Measurements from ENCODE around the gene SLC22A3. TPM values are rescaled to one million over a fixed set of nuclear protein-coding genes. Genes with fewer than 3 reads are reported as not detected.

The SLC22A3 gene
- total RNA-seq, 1 donor from 2014 or later = 1.7 TPM

DNA sequence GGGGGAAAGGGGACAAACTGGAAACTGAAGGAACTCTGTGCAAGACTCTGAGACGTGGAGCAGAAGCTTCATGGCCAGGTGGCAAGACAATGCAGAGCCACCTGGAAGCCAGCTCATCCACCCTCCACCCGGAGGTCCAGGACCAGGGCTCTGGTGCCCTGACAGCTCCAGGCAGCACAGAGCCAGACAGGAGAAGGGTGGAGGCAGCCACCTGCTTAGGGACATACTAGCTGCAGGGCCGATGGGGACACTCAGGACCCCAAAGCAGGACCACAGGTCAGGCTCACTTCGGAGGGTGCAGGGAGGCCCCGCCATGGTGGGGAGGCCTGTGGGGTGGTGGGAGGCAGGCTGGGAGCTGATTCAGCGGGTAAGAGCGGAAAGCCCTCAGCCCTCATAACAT, 19.0 kb upstream of the SLC22A3 start:
- Mint-ChIP-seq H3K9me3 (ENCODE audit: low read depth) (no peaks in the 10 kb centered on the region), H3K27ac (no peak overlapping the region), H3K4me1 (ENCODE audit: low read depth) (no peaks in the 10 kb centered on the region), H3K4me3 (ENCODE audit: low read depth) (no peak overlapping the region), H3K36me3 (ENCODE audit: insufficient read depth) (no peaks in the 10 kb centered on the region), H3K27me3 (peaks cover 22% of the 10 kb centered on the region)
- TF ChIP-seq CTCF (IDR thresholded peaks at IDR 0.05; ENCODE audit: unreplicated experiment) = no peak
- DNase-seq (ENCODE audit: low spot score, unreplicated experiment) = no peak

- no peak overlapping the region for H3K27ac Mint-ChIP-seq
- no peak overlapping the region for H3K4me3 Mint-ChIP-seq (ENCODE audit: low read depth)
- no peaks in the 10 kb centered on the region for H3K36me3 Mint-ChIP-seq (ENCODE audit: insufficient read depth)
- H3K27me3 Mint-ChIP-seq = peaks cover 23% of the 10 kb centered on the region
- no peaks in the 10 kb centered on the region for H3K9me3 Mint-ChIP-seq (ENCODE audit: low read depth)
- no peak for DNase-seq (ENCODE audit: low spot score, unreplicated experiment)
- TF ChIP-seq CTCF (IDR thresholded peaks at IDR 0.05; ENCODE audit: unreplicated experiment) = no peak
- no peaks in the 10 kb centered on the region for H3K4me1 Mint-ChIP-seq (ENCODE audit: low read depth)
Measured at GRCh38 chr6:160330619-160331018, 17.6 kb upstream of the SLC22A3 start.

DNA sequence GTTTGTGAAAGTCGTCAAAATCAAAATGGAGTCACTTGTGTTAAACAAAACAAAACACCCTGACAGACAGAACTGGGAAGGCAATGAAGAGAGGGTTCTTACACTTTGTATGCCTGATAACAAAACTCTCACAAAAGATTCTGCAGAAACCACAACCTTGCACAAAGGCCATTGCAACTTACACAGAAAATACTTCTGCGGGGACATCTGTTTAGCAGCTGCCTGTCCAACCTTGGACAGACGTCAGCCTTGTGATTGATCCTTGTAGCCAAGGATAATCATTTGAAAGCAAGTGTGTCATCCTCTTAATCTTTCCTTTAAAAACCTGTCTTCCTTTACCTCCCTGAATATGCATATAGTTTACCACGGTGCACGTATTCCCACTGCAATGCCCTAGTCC, 17.0 kb upstream of the SLC22A3 start:
- H3K9me3 Mint-ChIP-seq (ENCODE audit: low read depth) = no peaks in the 10 kb centered on the region
- H3K27me3 Mint-ChIP-seq = peaks cover 23% of the 10 kb centered on the region
- no peak for TF ChIP-seq CTCF (IDR thresholded peaks at IDR 0.05; ENCODE audit: unreplicated experiment)
- no peak overlapping the region for H3K27ac Mint-ChIP-seq
- no peak overlapping the region for H3K4me3 Mint-ChIP-seq (ENCODE audit: low read depth)
- no peaks in the 10 kb centered on the region for H3K36me3 Mint-ChIP-seq (ENCODE audit: insufficient read depth)
- no peaks in the 10 kb centered on the region for H3K4me1 Mint-ChIP-seq (ENCODE audit: low read depth)
- DNase-seq (ENCODE audit: low spot score, unreplicated experiment) = no peak

- no peaks in the 10 kb centered on the region for H3K36me3 Mint-ChIP-seq (ENCODE audit: insufficient read depth)
- no peak overlapping the region for H3K4me3 Mint-ChIP-seq (ENCODE audit: low read depth)
- H3K27ac Mint-ChIP-seq = no peak overlapping the region
- no peak for TF ChIP-seq CTCF (IDR thresholded peaks at IDR 0.05; ENCODE audit: unreplicated experiment)
- H3K27me3 Mint-ChIP-seq = peaks cover 23% of the 10 kb centered on the region
- no peaks in the 10 kb centered on the region for H3K4me1 Mint-ChIP-seq (ENCODE audit: low read depth)
- no peaks in the 10 kb centered on the region for H3K9me3 Mint-ChIP-seq (ENCODE audit: low read depth)
- no peak for DNase-seq (ENCODE audit: low spot score, unreplicated experiment)
Measured at GRCh38 chr6:160331753-160332152, 16.4 kb upstream of the SLC22A3 start.

- H3K27me3 Mint-ChIP-seq = peaks cover 23% of the 10 kb centered on the region
- no peaks in the 10 kb centered on the region for H3K4me1 Mint-ChIP-seq (ENCODE audit: low read depth)
- H3K9me3 Mint-ChIP-seq (ENCODE audit: low read depth) = no peaks in the 10 kb centered on the region
- no peak for DNase-seq (ENCODE audit: low spot score, unreplicated experiment)
- TF ChIP-seq CTCF (IDR thresholded peaks at IDR 0.05; ENCODE audit: unreplicated experiment) = no peak
- H3K4me3 Mint-ChIP-seq (ENCODE audit: low read depth) = no peak overlapping the region
- H3K27ac Mint-ChIP-seq = no peak overlapping the region
- H3K36me3 Mint-ChIP-seq (ENCODE audit: insufficient read depth) = no peaks in the 10 kb centered on the region
Measured at GRCh38 chr6:160333101-160333500, 15.1 kb upstream of the SLC22A3 start.

Measured in progenitor cell of endocrine pancreas (in vitro differentiated cells).